Neural crest cell (in vitro differentiated cells): Measurements from ENCODE around the gene NME9. TPM values are rescaled to one million over a fixed set of nuclear protein-coding genes. Genes with fewer than 3 reads are reported as not detected.
A peak's percentile ranks its signal among the peaks of the same experiment; 100 is the strongest.

ENCODE experiments used
- DNase-seq: peaks from one replicate; pipeline ENCODE4 v3.0.0; 2021; ENCODE audit warnings: low read depth, mixed read lengths, low spot score
- H3K27ac Mint-ChIP-seq: one replicate; pipeline ENCODE4 v1.8.0; 2021; ENCODE audit warnings: mild to moderate bottlenecking, mixed read lengths; ENCODE audit not compliant: unreplicated experiment
- H3K27me3 Mint-ChIP-seq: 2 replicates; pipeline ENCODE4 v1.8.0; 2021; ENCODE audit warnings: low read depth, mild to moderate bottlenecking, mixed read lengths
- H3K36me3 Mint-ChIP-seq: 2 replicates; pipeline ENCODE4 v1.8.0; 2021; ENCODE audit warnings: low read depth, mild to moderate bottlenecking, mixed read lengths
- H3K4me1 Mint-ChIP-seq: 2 replicates; pipeline ENCODE4 v1.8.0; 2021; ENCODE audit warnings: mixed read lengths
- H3K4me3 Mint-ChIP-seq: one replicate; pipeline ENCODE4 v1.8.0; 2021; ENCODE audit warnings: mild to moderate bottlenecking, mixed read lengths
- H3K9me3 Mint-ChIP-seq: 2 replicates; pipeline ENCODE4 v1.8.0; 2021; ENCODE audit warnings: mixed read lengths
- total RNA-seq: library from RNA; stranded (reverse); gene quantifications from 2 replicates; pipeline ENCODE4 v1.2.1, GENCODE V29; 2021
- TF ChIP-seq, protein P1 (sequence below): fragments of 200-600 bp; sonication (generic); conservative IDR thresholded peaks from 2 replicates; pipeline ENCODE4 v1.5.0; 2021; ENCODE audit warnings: antibody characterized with exemption, mild to moderate bottlenecking

The NME9 gene
- total RNA-seq, 1 donor from 2014 or later, result 0.79 TPM

DNA sequence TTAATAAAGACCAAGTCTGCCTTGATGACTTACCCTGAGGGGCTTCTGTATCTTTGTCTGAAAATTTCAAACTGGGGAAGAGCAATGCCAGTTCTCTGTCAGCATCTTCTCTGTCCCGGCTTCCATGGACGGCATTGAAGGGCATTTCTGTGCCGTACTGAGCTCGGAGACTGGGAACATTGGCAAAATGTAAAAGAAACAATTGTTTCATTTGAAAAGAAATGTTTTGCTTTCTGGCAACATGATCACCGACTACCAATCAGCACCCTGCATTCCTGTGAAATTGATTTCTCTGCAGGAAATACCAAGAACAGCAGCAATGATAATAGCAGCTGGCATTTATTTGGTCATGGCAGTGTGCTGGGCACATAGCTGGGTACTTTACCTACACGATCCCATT is 26.2 kb downstream of the NME9 start:
- H3K9me3 Mint-ChIP-seq, result peaks cover 11% of the 10 kb centered on the region

DNA sequence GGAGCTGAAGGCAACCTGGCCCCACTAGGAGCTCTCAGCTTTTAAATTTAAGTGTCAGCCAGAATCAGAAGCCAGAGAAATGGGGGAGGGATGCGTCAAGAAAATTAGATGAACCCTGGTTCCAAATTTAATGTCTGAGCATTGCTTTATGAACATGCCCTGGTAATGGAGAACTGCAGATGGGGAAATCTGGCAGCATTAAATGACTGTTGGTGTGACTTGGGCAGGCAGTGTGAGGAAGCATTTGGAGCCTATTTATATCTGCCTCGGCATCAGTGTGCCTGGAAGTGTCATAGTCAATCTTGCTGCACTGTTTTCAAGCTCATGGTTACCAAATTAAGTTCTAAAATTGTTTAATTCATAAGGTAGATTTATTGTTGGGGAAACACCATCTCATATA is 29.0 kb downstream of the NME9 start:
- DNase-seq, result no peak

More for the DNA sequence above, 26.2 kb downstream of the NME9 start:
- Mint-ChIP-seq H3K4me3 (no peak overlapping the region), H3K27me3 (no peaks in the 10 kb centered on the region), H3K27ac (no peak overlapping the region), H3K36me3 (peaks cover 21% of the 10 kb centered on the region), H3K4me1 (no peaks in the 10 kb centered on the region)
- no peak for DNase-seq
- TF ChIP-seq, protein P1, sequence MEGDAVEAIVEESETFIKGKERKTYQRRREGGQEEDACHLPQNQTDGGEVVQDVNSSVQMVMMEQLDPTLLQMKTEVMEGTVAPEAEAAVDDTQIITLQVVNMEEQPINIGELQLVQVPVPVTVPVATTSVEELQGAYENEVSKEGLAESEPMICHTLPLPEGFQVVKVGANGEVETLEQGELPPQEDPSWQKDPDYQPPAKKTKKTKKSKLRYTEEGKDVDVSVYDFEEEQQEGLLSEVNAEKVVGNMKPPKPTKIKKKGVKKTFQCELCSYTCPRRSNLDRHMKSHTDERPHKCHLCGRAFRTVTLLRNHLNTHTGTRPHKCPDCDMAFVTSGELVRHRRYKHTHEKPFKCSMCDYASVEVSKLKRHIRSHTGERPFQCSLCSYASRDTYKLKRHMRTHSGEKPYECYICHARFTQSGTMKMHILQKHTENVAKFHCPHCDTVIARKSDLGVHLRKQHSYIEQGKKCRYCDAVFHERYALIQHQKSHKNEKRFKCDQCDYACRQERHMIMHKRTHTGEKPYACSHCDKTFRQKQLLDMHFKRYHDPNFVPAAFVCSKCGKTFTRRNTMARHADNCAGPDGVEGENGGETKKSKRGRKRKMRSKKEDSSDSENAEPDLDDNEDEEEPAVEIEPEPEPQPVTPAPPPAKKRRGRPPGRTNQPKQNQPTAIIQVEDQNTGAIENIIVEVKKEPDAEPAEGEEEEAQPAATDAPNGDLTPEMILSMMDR, result no peak

DNA sequence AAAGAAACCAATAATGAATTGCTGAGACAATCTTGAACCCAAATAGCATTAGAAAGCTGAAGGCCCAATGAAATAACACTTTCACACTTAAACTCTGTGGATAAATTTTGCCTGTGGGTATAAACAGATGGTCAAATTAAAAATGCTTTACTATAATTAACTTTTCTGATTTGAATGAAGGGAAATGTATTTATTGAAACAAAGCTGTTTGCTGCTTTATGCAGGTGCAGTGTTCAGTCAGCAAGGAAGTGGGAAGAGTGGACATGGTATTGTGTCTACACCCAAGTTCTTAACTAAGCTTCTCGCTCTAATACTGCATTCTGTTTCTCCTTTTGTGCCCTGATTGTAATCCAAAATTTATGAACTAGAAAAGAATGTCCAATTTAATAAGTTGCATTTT is 31.8 kb downstream of the NME9 start:
- Mint-ChIP-seq H3K27me3 (no peaks in the 10 kb centered on the region), H3K36me3 (peaks cover 13% of the 10 kb centered on the region), H3K4me3 (no peak overlapping the region), H3K4me1 (no peaks in the 10 kb centered on the region), H3K27ac (no peak overlapping the region), H3K9me3 (no peaks in the 10 kb centered on the region)
- no peak for DNase-seq
- TF ChIP-seq, protein P1, result no peak

More for the DNA sequence above, 29.0 kb downstream of the NME9 start:
- Mint-ChIP-seq H3K4me3 (no peak overlapping the region), H3K36me3 (peaks cover 11% of the 10 kb centered on the region), H3K9me3 (no peaks in the 10 kb centered on the region), H3K27ac (no peak overlapping the region), H3K4me1 (no peaks in the 10 kb centered on the region), H3K27me3 (no peaks in the 10 kb centered on the region)
- TF ChIP-seq, protein P1, result no peak

DNA sequence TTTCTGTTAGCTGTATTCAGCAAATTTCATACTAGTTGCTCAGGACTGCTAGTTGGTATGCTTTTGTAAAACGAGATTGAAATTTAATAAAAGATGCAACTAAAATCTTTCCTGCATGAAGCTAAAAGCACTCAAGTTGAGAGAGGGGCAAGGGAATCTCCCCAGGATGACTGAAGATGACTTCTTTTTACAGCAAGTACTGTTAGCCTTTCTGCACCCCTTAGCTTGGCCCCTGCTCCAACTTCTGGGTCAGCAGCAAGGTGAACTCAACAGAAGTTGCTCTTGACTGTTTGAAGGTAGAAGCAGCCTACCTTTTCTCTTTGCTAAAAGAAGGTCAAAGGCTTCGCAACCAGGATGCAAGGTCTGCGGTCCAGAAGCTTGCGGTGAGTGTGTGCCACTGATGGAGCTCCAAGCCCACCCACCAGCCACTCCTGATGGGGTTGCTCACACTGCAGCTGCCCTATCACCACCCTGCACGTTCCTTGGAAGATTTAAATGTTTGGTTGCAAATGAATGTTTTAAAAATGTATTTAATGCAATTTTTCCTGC is 32.5 kb downstream of the NME9 start:
- no peak for DNase-seq
- H3K9me3 Mint-ChIP-seq, result no peaks in the 10 kb centered on the region
- TF ChIP-seq, protein P1, result no peak
- peak overlapping the region; percentile 67 for H3K27ac Mint-ChIP-seq
- no peaks in the 10 kb centered on the region for H3K4me1 Mint-ChIP-seq
- H3K27me3 Mint-ChIP-seq, result no peaks in the 10 kb centered on the region
- no peak overlapping the region for H3K4me3 Mint-ChIP-seq
- peaks cover 18% of the 10 kb centered on the region for H3K36me3 Mint-ChIP-seq

DNA sequence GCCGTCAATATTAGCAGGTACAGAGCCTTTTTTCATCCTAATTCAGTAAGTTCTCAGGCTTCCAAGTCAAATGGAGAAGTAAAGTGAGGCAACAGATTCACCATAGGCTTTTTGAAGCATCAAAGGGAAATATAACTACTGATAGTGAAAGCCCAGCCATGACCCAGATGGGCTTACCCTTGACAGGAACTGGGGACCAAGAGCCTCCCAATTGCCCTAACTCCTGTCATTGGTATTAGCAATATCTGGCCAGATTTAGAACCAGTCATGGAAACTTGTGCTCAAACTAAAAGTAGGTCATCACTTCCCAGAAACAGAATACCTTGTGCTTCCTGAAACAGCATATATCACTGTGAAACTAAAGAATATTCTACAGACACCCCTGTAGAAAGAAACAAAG is 33.0 kb downstream of the NME9 start:
- Mint-ChIP-seq H3K9me3 (no peaks in the 10 kb centered on the region), H3K27ac (no peak overlapping the region), H3K36me3 (peaks cover 19% of the 10 kb centered on the region), H3K27me3 (no peaks in the 10 kb centered on the region), H3K4me3 (no peak overlapping the region), H3K4me1 (no peaks in the 10 kb centered on the region)
- TF ChIP-seq, protein P1, result no peak
- no peak for DNase-seq
